Measurements from ENCODE around the gene HIVEP2.

The HIVEP2 gene

GRCh38 chr6:142857796-142858555 lies 87.0 kb downstream of the HIVEP2 start:
- DNase-seq (ENCODE audit: low spot score) = no peak

DNA sequence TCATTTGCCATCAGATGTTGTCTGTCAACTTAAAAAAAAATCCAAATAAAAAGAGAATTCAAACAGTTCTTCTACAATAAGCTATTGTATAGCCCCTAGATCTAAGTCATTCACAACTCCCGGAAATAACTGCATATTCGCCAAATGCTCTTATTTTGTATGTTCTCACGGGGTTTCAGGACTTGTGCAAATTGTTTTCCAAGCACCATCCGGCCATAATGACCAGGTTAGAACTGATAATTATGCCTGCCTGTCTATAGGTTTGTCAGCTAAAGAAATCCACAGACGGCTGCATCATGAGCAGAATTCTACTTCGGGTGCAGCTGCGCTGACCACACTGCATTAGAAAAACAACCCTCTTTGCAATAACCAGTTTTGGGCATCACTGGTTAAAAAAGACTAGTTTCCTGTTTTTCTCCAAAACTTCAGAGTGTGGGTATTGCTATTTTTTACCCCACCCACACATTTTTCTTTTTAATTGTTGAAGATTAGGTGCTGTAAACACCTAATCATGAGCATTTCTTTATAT lies 87.7 kb downstream of the HIVEP2 start:
- DNase-seq (ENCODE audit: low spot score) = no peak

- no peak for DNase-seq (ENCODE audit: low spot score)
Measured at GRCh38 chr6:142856624-142857232, 88.2 kb downstream of the HIVEP2 start.

DNA sequence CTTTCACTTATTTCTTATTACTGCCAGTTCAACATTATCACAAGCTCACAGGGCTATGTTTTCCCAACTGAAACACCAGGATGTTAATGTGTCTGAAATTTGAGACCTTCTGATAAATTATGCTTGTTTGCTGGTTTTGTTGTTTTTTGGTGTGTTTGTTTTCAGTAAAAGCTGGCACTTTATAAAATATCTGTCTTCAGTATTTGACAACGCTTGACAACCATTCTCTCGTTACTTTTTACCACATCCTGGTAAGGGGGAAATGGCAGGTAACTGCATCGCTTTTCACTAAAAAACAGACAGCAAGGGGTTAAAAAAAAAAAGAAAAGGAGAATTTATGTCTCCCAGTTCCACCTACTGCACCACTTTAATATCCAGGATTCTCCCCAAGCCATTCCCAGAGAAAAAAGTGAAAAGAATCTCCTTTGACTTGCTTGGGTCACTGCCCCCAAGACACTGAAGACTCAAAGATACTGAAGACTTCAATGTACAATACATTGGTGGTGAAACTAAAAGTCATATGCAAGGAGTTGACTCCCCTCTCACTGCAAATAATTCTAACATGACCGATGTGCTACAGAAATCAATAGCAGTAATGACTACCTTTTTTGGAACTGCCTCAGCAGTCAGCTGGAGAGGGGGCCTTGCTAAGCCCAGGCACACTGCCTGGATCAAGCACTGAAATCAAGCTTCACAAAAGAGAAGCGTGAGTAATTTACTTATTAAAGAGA lies 88.9 kb downstream of the HIVEP2 start:
- DNase-seq (ENCODE audit: low spot score) = no peak

DNA sequence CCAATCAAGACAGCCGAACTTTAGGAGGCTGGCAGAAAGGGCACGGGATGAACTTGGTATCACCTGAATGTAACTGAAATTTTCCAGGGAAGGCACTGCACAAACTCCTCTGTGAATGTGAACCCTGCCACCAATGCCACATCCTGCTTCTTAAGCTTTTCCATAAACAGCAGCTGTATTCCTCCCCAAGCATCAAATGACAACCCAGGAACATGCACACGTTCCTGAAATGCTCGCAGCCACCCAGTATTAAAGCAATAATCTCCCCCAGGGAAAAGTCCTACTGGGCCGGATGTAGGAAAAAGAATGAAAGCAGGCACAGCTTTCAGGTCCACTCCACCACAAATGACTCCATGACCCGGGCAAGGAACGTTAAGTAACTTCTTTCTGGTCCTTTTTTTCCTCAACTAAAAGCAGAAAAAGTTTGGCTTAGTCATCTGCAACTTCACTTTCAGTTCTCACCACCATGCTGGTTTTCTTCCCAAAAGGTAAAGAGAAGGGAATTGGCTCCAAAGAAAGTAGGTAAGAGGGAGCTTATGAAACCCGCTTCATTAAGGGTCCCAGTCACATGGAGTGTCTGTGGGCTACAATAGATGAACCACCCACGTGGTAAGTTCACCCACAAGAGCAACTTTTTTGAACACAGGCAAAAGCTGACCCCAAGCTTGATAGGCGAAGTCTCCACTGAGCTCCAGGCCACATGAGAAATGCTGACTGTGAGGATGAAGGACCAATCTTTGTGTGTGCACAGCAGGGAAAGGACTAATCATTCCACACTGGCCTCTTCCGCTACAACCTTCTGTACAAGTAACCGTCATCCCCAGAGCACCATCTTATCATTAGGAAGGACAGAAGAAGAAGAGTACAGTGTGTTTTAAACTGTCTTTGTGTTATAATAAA lies 90.1 kb downstream of the HIVEP2 start:
- no peak for DNase-seq (ENCODE audit: low spot score)

GRCh38 chr6:142853244-142854180 lies 91.5 kb downstream of the HIVEP2 start:
- DNase-seq (ENCODE audit: low spot score) = no peak

GRCh38 chr6:142851601-142852000 lies 93.4 kb downstream of the HIVEP2 start:
- no peak for DNase-seq (ENCODE audit: low spot score)

- DNase-seq (ENCODE audit: low spot score) = no peak
Measured at GRCh38 chr6:142850679-142851423, 94.1 kb downstream of the HIVEP2 start.

DNA sequence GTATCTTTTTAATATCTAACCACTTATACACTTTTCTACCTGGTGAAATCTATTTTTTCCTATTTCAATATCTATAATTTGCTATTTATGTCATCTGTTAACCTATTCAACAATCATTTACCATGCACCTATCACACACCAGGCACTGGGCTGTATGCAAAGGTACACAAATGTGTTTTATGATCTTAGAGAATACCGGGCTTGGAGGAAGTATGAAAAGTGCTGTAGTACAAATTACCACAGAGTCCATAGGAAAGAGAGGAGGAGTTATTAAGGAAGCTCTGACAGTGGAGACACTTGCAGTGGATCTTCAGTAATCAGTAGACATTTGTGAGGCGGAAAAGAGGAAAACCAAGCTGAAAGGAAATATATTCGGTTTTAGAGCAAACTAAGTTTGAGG lies 96.0 kb downstream of the HIVEP2 start:
- no peak for DNase-seq (ENCODE audit: low spot score)

DNA sequence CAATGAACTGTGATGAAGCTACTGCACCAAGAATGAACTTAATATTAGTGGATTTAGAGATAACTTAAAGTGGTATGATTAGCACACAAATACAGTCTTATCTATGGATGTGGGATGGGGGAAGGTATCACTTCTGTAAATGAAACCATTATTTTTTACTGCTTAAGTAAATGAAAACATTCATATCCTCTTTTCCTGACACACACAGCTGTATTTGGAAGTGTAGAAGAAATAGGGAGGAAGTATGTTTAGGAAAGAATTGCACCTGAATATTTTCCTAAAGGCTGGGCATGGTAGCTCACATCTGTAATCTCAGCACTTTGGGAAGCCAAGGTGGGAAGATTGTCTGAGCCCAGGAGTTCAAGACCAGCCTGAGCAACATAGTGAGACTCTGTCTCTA lies 96.8 kb downstream of the HIVEP2 start:
- no peak for DNase-seq (ENCODE audit: low spot score)

GRCh38 chr6:142846883-142847287 lies 98.1 kb downstream of the HIVEP2 start:
- peak; percentile 52 for DNase-seq (ENCODE audit: low spot score)

GRCh38 chr6:142846459-142846831 lies 98.5 kb downstream of the HIVEP2 start:
- DNase-seq (ENCODE audit: low spot score) = no peak

DNA sequence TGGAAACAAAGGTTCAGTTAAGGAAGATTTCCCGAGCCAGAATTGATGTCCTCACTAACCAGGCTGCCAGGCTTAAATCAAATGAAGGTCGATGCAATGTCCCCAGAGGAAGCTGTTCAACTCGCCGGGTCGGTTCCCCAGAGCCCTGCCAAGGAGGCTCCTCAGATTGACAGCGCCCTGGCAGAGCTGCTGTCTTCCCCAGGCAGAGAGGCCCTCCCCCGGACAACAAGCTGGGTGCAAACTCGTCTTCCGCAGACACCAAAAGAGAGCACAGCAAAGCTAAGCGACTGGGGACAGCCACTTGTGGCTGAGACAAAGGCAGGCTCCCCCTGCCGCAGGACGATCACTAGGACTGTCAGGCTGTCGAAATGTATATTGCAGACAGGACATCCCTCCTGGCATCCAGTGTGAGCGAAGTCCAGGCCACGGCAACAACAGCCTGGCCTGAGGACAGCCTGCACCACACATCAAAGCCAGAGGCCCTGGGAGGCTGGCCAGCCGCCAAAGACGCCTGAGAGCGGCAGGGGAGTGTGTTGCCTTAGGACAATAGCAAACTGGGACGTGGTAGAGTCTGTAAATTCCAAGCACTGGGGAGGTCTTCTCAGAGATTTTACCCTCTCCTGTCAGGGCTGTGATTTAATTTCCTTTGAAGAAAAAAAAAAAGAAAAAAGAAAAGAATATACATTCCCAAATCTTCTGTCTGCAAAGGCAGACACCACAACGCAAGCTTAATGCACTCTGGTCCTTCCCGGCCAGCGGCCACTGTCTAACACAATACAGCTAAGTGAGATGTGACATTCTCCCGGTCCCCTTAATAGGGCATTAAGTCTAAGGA lies 99.1 kb downstream of the HIVEP2 start:
- DNase-seq (ENCODE audit: low spot score) = peak; percentile 21

- no peak for DNase-seq (ENCODE audit: low spot score)
Measured at GRCh38 chr6:142845143-142845571, 99.8 kb downstream of the HIVEP2 start.

GRCh38 chr6:142844065-142844755 lies 100.8 kb downstream of the HIVEP2 start:
- no peak for DNase-seq (ENCODE audit: low spot score)

- DNase-seq (ENCODE audit: low spot score) = no peak
Measured at GRCh38 chr6:142843361-142843760, 101.6 kb downstream of the HIVEP2 start.

GRCh38 chr6:142842418-142843261 lies 102.3 kb downstream of the HIVEP2 start:
- DNase-seq (ENCODE audit: low spot score) = no peak

Data from hepatic stellate cell (primary cell).